ENCODE results near the gene CIDEC.

DNA sequence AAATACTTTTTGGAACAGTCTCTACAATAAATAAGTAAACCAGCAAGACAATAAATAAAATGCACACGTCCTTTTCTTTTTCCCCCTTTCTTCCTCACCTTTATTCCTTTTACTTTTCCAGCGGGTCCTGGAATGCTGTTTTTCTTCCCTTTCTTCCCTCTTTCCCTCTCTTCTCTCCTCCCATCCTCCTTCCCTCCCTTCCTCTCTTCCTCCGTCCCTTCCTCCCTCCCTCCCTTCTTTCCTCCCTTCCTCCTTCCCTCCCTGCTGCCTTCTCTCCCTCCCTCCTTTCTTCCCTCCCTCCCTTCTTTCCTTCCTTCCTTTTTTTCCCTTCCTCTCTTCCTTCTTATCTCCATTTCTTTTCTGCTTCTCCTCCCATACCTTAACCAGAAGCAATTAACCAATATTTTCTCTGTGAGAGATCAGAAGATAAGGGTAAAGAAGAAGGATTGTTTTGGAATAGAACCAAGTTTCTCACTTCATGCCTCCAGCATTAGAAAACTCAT, 19.3 kb upstream of the CIDEC start:
- TF ChIP-seq, protein P1, sequence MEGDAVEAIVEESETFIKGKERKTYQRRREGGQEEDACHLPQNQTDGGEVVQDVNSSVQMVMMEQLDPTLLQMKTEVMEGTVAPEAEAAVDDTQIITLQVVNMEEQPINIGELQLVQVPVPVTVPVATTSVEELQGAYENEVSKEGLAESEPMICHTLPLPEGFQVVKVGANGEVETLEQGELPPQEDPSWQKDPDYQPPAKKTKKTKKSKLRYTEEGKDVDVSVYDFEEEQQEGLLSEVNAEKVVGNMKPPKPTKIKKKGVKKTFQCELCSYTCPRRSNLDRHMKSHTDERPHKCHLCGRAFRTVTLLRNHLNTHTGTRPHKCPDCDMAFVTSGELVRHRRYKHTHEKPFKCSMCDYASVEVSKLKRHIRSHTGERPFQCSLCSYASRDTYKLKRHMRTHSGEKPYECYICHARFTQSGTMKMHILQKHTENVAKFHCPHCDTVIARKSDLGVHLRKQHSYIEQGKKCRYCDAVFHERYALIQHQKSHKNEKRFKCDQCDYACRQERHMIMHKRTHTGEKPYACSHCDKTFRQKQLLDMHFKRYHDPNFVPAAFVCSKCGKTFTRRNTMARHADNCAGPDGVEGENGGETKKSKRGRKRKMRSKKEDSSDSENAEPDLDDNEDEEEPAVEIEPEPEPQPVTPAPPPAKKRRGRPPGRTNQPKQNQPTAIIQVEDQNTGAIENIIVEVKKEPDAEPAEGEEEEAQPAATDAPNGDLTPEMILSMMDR (tag by site-specific recombination; IDR thresholded peaks at IDR 0.05), result no peak
- TF ChIP-seq ATF2 (tag by site-specific recombination; IDR thresholded peaks at IDR 0.05; ENCODE audit: low read depth) (no peak), ZNF558 (tag by site-specific recombination; IDR thresholded peaks at IDR 0.05) (no peak), ZNF132 (tag by site-specific recombination; IDR thresholded peaks at IDR 0.05; ENCODE audit: borderline replicate concordance) (no peak), ZNF664 (tag by site-specific recombination; IDR thresholded peaks at IDR 0.05) (no peak; the same call in 1 of the 2 replicates), ZNF23 (tag by site-specific recombination; IDR thresholded peaks at IDR 0.05; ENCODE audit: borderline replicate concordance) (no peak), ZNF549 (tag by site-specific recombination; IDR thresholded peaks at IDR 0.05) (no peak)
- TF ChIP-seq, protein P2, sequence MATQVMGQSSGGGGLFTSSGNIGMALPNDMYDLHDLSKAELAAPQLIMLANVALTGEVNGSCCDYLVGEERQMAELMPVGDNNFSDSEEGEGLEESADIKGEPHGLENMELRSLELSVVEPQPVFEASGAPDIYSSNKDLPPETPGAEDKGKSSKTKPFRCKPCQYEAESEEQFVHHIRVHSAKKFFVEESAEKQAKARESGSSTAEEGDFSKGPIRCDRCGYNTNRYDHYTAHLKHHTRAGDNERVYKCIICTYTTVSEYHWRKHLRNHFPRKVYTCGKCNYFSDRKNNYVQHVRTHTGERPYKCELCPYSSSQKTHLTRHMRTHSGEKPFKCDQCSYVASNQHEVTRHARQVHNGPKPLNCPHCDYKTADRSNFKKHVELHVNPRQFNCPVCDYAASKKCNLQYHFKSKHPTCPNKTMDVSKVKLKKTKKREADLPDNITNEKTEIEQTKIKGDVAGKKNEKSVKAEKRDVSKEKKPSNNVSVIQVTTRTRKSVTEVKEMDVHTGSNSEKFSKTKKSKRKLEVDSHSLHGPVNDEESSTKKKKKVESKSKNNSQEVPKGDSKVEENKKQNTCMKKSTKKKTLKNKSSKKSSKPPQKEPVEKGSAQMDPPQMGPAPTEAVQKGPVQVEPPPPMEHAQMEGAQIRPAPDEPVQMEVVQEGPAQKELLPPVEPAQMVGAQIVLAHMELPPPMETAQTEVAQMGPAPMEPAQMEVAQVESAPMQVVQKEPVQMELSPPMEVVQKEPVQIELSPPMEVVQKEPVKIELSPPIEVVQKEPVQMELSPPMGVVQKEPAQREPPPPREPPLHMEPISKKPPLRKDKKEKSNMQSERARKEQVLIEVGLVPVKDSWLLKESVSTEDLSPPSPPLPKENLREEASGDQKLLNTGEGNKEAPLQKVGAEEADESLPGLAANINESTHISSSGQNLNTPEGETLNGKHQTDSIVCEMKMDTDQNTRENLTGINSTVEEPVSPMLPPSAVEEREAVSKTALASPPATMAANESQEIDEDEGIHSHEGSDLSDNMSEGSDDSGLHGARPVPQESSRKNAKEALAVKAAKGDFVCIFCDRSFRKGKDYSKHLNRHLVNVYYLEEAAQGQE (tag by site-specific recombination; IDR thresholded peaks at IDR 0.05), result no peak
